Esophagus (tissue), 2 donors: ENCODE measurements around the gene NRXN3. TPM values are rescaled to one million over a fixed set of nuclear protein-coding genes. Genes with fewer than 3 reads are reported as not detected.

Experiments used
- H3K27ac ChIP-seq, 2 donors: one replicate each; pipeline ENCODE4 v1.5.1; 2013; ENCODE audit warnings: low read depth in 2 of 2, mild to moderate bottlenecking in 2 of 2, inconsistent platforms in 1 of 2, low read length in 1 of 2, moderate library complexity in 1 of 2
- H3K27me3 ChIP-seq, 2 donors: one replicate each; pipeline ENCODE4 v1.6.1; 2013; ENCODE audit warnings: low read length in 2 of 2, control low read depth in 1 of 2, mild to moderate bottlenecking in 1 of 2; ENCODE audit not compliant: insufficient read depth in 2 of 2, control insufficient read depth in 1 of 2
- H3K36me3 ChIP-seq, 2 donors: one replicate each; pipeline ENCODE4 v1.6.1; 2013; ENCODE audit warnings: low read length in 1 of 2; ENCODE audit not compliant: control insufficient read depth in 2 of 2, insufficient read depth in 2 of 2
- H3K4me1 ChIP-seq, 2 donors: one replicate each; pipeline ENCODE4 v1.6.1; 2013; ENCODE audit warnings: low read length in 1 of 2; ENCODE audit not compliant: control insufficient read depth in 2 of 2, insufficient read depth in 2 of 2
- H3K4me3 ChIP-seq, 2 donors: one replicate each; pipeline ENCODE4 v1.5.1; 2013; ENCODE audit warnings: low read length in 2 of 2, mild to moderate bottlenecking in 2 of 2, low read depth in 1 of 2, moderate library complexity in 1 of 2
- H3K9me3 ChIP-seq, 2 donors: one replicate each; pipeline ENCODE4 v1.6.1; 2013; ENCODE audit warnings: mild to moderate bottlenecking in 2 of 2, low read depth in 1 of 2, low read length in 1 of 2, moderate library complexity in 1 of 2; ENCODE audit not compliant: control insufficient read depth in 2 of 2, insufficient read depth in 1 of 2
- WGBS, 2 donors: extraction: QIAGEN DNeasy Blood & Tissue Kit; methylation state at CpG; one replicate each; pipeline ENCODE4 v1.1.7; 2013; 5-methylcytosine and 5-hydroxymethylcytosine counted together
- polyA plus RNA-seq, 2 donors: library from polyadenylated mRNA; stranded (reverse); fragments of 200-250 nt; gene quantifications; one replicate each; pipeline ENCODE4 v1.2.3, GENCODE V29; 2013
- donor health status: healthy with polysubstance abuse.
- donor health status: Bipolar disorder and iron deficiency.

NRXN3 gene
- polyA plus RNA-seq, 2 donors = 1.7 to 2.2 TPM

- Histone ChIP-seq H3K27ac (no peak overlapping the region), H3K4me3 (no peak overlapping the region), H3K9me3 (no peaks in the 10 kb centered on the region), H3K36me3 (no peaks in the 10 kb centered on the region), H3K4me1 (no peaks in the 10 kb centered on the region), H3K27me3 (no peaks in the 10 kb centered on the region)
- 57 to 62% methylated on average over 3 of the region's 3 CpGs for WGBS, 2 donors
Measured at GRCh38 chr14:79028281-79028680, 858.1 kb downstream of the NRXN3 start.

- WGBS, 2 donors = 71 to 76% methylated on average over 4 of the region's 4 CpGs
- Histone ChIP-seq H3K9me3 (peaks cover 0 to 4% of the 10 kb centered on the region in 2 donors), H3K36me3 (no peaks in the 10 kb centered on the region), H3K4me3 (no peak overlapping the region), H3K27me3 (peaks cover 0 to 3% of the 10 kb centered on the region in 2 donors), H3K27ac (no peak overlapping the region), H3K4me1 (no peaks in the 10 kb centered on the region)
Measured at GRCh38 chr14:79036441-79036840, 866.3 kb downstream of the NRXN3 start.

- peaks cover 0 to 4% of the 10 kb centered on the region in 2 donors for H3K9me3 ChIP-seq
- no peaks in the 10 kb centered on the region for H3K36me3 ChIP-seq
- no peak overlapping the region for H3K4me3 ChIP-seq
- WGBS, 2 donors = 80 to 87% methylated on average over 3 of the region's 3 CpGs
- no peaks in the 10 kb centered on the region for H3K4me1 ChIP-seq
- H3K27ac ChIP-seq = no peak overlapping the region
- H3K27me3 ChIP-seq = peaks cover 0 to 3% of the 10 kb centered on the region in 2 donors
Measured at GRCh38 chr14:79037106-79037505, 866.9 kb downstream of the NRXN3 start.

GRCh38 chr14:79037593-79037992, 867.4 kb downstream of the NRXN3 start:
- no peak overlapping the region for H3K4me3 ChIP-seq
- 50 to 70% methylated on average over 7 of the region's 7 CpGs for whole genome bisulfite sequencing, 2 donors
- peaks cover 0 to 4% of the 10 kb centered on the region in 2 donors for H3K9me3 ChIP-seq
- peaks cover 0 to 3% of the 10 kb centered on the region in 2 donors for H3K27me3 ChIP-seq
- H3K4me1 ChIP-seq = no peaks in the 10 kb centered on the region
- H3K36me3 ChIP-seq = no peaks in the 10 kb centered on the region
- no peak overlapping the region for H3K27ac ChIP-seq

- H3K4me1 ChIP-seq = no peaks in the 10 kb centered on the region
- peaks cover 0 to 3% of the 10 kb centered on the region in 2 donors for H3K27me3 ChIP-seq
- peaks cover 0 to 4% of the 10 kb centered on the region in 2 donors for H3K9me3 ChIP-seq
- 98 to 100% methylated on average over 1 of the region's 1 CpG for WGBS, 2 donors
- no peaks in the 10 kb centered on the region for H3K36me3 ChIP-seq
- no peak overlapping the region for H3K27ac ChIP-seq
- H3K4me3 ChIP-seq = no peak overlapping the region
Measured at GRCh38 chr14:79040790-79041189, 870.6 kb downstream of the NRXN3 start.

- Histone ChIP-seq H3K27ac (no peak overlapping the region), H3K4me3 (no peak overlapping the region), H3K4me1 (no peaks in the 10 kb centered on the region), H3K36me3 (no peaks in the 10 kb centered on the region), H3K9me3 (peaks cover 0 to 4% of the 10 kb centered on the region in 2 donors), H3K27me3 (no peaks in the 10 kb centered on the region)
- WGBS, 2 donors = 90 to 91% methylated on average over 7 of the region's 7 CpGs
Measured at GRCh38 chr14:79043194-79043889, 873.2 kb downstream of the NRXN3 start.

GRCh38 chr14:79044894-79045624, 874.9 kb downstream of the NRXN3 start:
- Histone ChIP-seq H3K4me3 (no peak overlapping the region), H3K27ac (peak overlapping the region in 1 of 2 donors; percentile 6), H3K9me3 (peaks cover 0 to 4% of the 10 kb centered on the region in 2 donors), H3K36me3 (no peaks in the 10 kb centered on the region), H3K4me1 (no peaks in the 10 kb centered on the region), H3K27me3 (no peaks in the 10 kb centered on the region)
- WGBS, 2 donors = 39 to 40% methylated on average over 8 of the region's 8 CpGs

GRCh38 chr14:79050787-79051727, 880.9 kb downstream of the NRXN3 start:
- Histone ChIP-seq H3K9me3 (no peaks in the 10 kb centered on the region), H3K36me3 (no peaks in the 10 kb centered on the region), H3K4me3 (no peak overlapping the region), H3K27ac (no peak overlapping the region), H3K27me3 (no peaks in the 10 kb centered on the region), H3K4me1 (no peaks in the 10 kb centered on the region)
- 46 to 49% methylated on average over 6 of the region's 6 CpGs for WGBS, 2 donors

- 74 to 76% methylated on average over 4 of the region's 4 CpGs for WGBS, 2 donors
Measured at GRCh38 chr14:79051742-79052141, 881.6 kb downstream of the NRXN3 start.

More at GRCh38 chr14:79051742-79052141, 881.6 kb downstream of the NRXN3 start:
- H3K36me3 ChIP-seq = no peaks in the 10 kb centered on the region
- no peak overlapping the region for H3K27ac ChIP-seq
- H3K27me3 ChIP-seq = no peaks in the 10 kb centered on the region
- H3K4me3 ChIP-seq = no peak overlapping the region
- H3K4me1 ChIP-seq = no peaks in the 10 kb centered on the region
- no peaks in the 10 kb centered on the region for H3K9me3 ChIP-seq
